ENCODE measurements around the gene SLC16A1. TPM values are rescaled to one million over a fixed set of nuclear protein-coding genes. Genes with fewer than 3 reads are reported as not detected.
"Not testable (repeated sequence)": the region's sequence is repeated elsewhere in the genome, so short reads cannot be mapped to it uniquely, and the experiment has no call there.

The SLC16A1 gene
- total RNA-seq, 1 donor = 77.1 TPM

GRCh38 chr1:112889052-112889768 lies 66.8 kb downstream of the SLC16A1 start:
- no peak for TF ChIP-seq CTCF (IDR thresholded peaks at IDR 0.05; ENCODE audit: extremely low read depth, low read depth, low read length)

GRCh38 chr1:112888630-112889029 lies 67.4 kb downstream of the SLC16A1 start:
- Histone ChIP-seq H4K20me1 (ENCODE audit: insufficient read depth, low read length) (no peaks in the 10 kb centered on the region), H3K27ac (ENCODE audit: low read depth, low read length) (no peak overlapping the region), H2AFZ (ENCODE audit: low read length) (no peak overlapping the region), H3K36me3 (ENCODE audit: insufficient read depth, low read length) (no peaks in the 10 kb centered on the region), H3K4me1 (ENCODE audit: insufficient read depth, low read length) (peaks cover 4% of the 10 kb centered on the region), H3K27me3 (ENCODE audit: insufficient read depth, low read length) (no peaks in the 10 kb centered on the region), H3K4me3 (ENCODE audit: insufficient read depth, low read length) (no peak overlapping the region), H3K4me2 (ENCODE audit: insufficient read depth, low read length) (no peak overlapping the region), H3K79me2 (ENCODE audit: insufficient read depth, low read length) (no peaks in the 10 kb centered on the region), H3K9me3 (ENCODE audit: low read depth, low read length) (peaks cover 2% of the 10 kb centered on the region)
- DNase-seq (ENCODE audit: insufficient read length, low spot score, missing footprints) = no peak
- TF ChIP-seq CTCF (IDR thresholded peaks at IDR 0.05; ENCODE audit: extremely low read depth, low read depth, low read length) = no peak

More at GRCh38 chr1:112889052-112889768, 66.8 kb downstream of the SLC16A1 start:
- H3K79me2 ChIP-seq (ENCODE audit: insufficient read depth, low read length) = no peaks in the 10 kb centered on the region
- DNase-seq (ENCODE audit: insufficient read length, low spot score, missing footprints) = no peak
- peaks cover 4% of the 10 kb centered on the region for H3K4me1 ChIP-seq (ENCODE audit: insufficient read depth, low read length)
- no peaks in the 10 kb centered on the region for H3K27me3 ChIP-seq (ENCODE audit: insufficient read depth, low read length)
- H3K27ac ChIP-seq (ENCODE audit: low read depth, low read length) = no peak overlapping the region
- no peaks in the 10 kb centered on the region for H4K20me1 ChIP-seq (ENCODE audit: insufficient read depth, low read length)
- H3K4me3 ChIP-seq (ENCODE audit: insufficient read depth, low read length) = no peak overlapping the region
- no peak overlapping the region for H3K4me2 ChIP-seq (ENCODE audit: insufficient read depth, low read length)
- H2AFZ ChIP-seq (ENCODE audit: low read length) = no peak overlapping the region
- no peaks in the 10 kb centered on the region for H3K36me3 ChIP-seq (ENCODE audit: insufficient read depth, low read length)
- H3K9me3 ChIP-seq (ENCODE audit: low read depth, low read length) = peaks cover 2% of the 10 kb centered on the region

GRCh38 chr1:112887599-112888283 lies 68.3 kb downstream of the SLC16A1 start:
- Histone ChIP-seq H3K4me3 (ENCODE audit: insufficient read depth, low read length) (no peak overlapping the region), H3K9me3 (ENCODE audit: low read depth, low read length) (no peaks in the 10 kb centered on the region), H3K79me2 (ENCODE audit: insufficient read depth, low read length) (no peaks in the 10 kb centered on the region), H4K20me1 (ENCODE audit: insufficient read depth, low read length) (no peaks in the 10 kb centered on the region), H3K4me2 (ENCODE audit: insufficient read depth, low read length) (no peak overlapping the region), H3K36me3 (ENCODE audit: insufficient read depth, low read length) (no peaks in the 10 kb centered on the region), H2AFZ (ENCODE audit: low read length) (no peak overlapping the region), H3K27ac (ENCODE audit: low read depth, low read length) (no peak overlapping the region), H3K4me1 (ENCODE audit: insufficient read depth, low read length) (peaks cover 5% of the 10 kb centered on the region), H3K27me3 (ENCODE audit: insufficient read depth, low read length) (no peaks in the 10 kb centered on the region)
- DNase-seq (ENCODE audit: insufficient read length, low spot score, missing footprints) = no peak
- no peak for TF ChIP-seq CTCF (IDR thresholded peaks at IDR 0.05; ENCODE audit: extremely low read depth, low read depth, low read length)

- not testable (repeated sequence) for H3K27me3 ChIP-seq (ENCODE audit: insufficient read depth, low read length); H3K4me3 ChIP-seq (ENCODE audit: insufficient read depth, low read length); H4K20me1 ChIP-seq (ENCODE audit: insufficient read depth, low read length); H3K4me2 ChIP-seq (ENCODE audit: insufficient read depth, low read length); H3K9me3 ChIP-seq (ENCODE audit: low read depth, low read length); DNase-seq (ENCODE audit: insufficient read length, low spot score, missing footprints); H3K79me2 ChIP-seq (ENCODE audit: insufficient read depth, low read length); H2AFZ ChIP-seq (ENCODE audit: low read length); H3K36me3 ChIP-seq (ENCODE audit: insufficient read depth, low read length); H3K27ac ChIP-seq (ENCODE audit: low read depth, low read length)
- peaks cover 21% of the 10 kb centered on the region for H3K4me1 ChIP-seq (ENCODE audit: insufficient read depth, low read length)
Observed at GRCh38 chr1:112884996-112885395, 71.0 kb downstream of the SLC16A1 start.

All from osteoblast (primary cell).